ENCODE data around the gene SPOPL.
A peak's percentile ranks its signal among the peaks of the same experiment; 100 is the strongest.

The SPOPL gene

GRCh38 chr2:138486363-138487198 is 15.0 kb upstream of the SPOPL start:
- no peaks in the 10 kb centered on the region for H3K36me3 Mint-ChIP-seq
- H3K27ac Mint-ChIP-seq, result no peak overlapping the region
- H3K9me3 Mint-ChIP-seq, result peaks cover 2% of the 10 kb centered on the region
- no peaks in the 10 kb centered on the region for H3K4me1 Mint-ChIP-seq
- H3K4me3 Mint-ChIP-seq, result no peak overlapping the region
- ATAC-seq, result no peak
- no peak for DNase-seq (ENCODE audit: low spot score in 2 of 2)

GRCh38 chr2:138490673-138491494 is 10.7 kb upstream of the SPOPL start:
- Mint-ChIP-seq H3K27ac (no peak overlapping the region), H3K4me3 (no peak overlapping the region), H3K9me3 (no peaks in the 10 kb centered on the region), H3K36me3 (no peaks in the 10 kb centered on the region), H3K4me1 (no peaks in the 10 kb centered on the region)
- ATAC-seq (no peak), DNase-seq (ENCODE audit: low spot score in 2 of 2) (no peak)

- Mint-ChIP-seq H3K9me3 (no peaks in the 10 kb centered on the region), H3K4me3 (no peak overlapping the region), H3K27ac (no peak overlapping the region), H3K36me3 (no peaks in the 10 kb centered on the region), H3K4me1 (no peaks in the 10 kb centered on the region)
- DNase-seq (ENCODE audit: low spot score in 2 of 2) (no peak), ATAC-seq (no peak)
Observed at GRCh38 chr2:138491495-138491862, 10.1 kb upstream of the SPOPL start.

GRCh38 chr2:138492160-138492559 is 9.4 kb upstream of the SPOPL start:
- H3K9me3 Mint-ChIP-seq, result no peaks in the 10 kb centered on the region
- ATAC-seq (no peak), DNase-seq (ENCODE audit: low spot score in 2 of 2) (no peak)
- no peak overlapping the region for H3K4me3 Mint-ChIP-seq
- no peak overlapping the region for H3K27ac Mint-ChIP-seq
- no peaks in the 10 kb centered on the region for H3K4me1 Mint-ChIP-seq
- H3K36me3 Mint-ChIP-seq, result no peaks in the 10 kb centered on the region

GRCh38 chr2:138493334-138493733 is 8.2 kb upstream of the SPOPL start:
- Mint-ChIP-seq H3K27ac (no peak overlapping the region), H3K4me1 (no peaks in the 10 kb centered on the region), H3K4me3 (no peak overlapping the region), H3K9me3 (no peaks in the 10 kb centered on the region), H3K36me3 (no peaks in the 10 kb centered on the region)
- ATAC-seq (no peak), DNase-seq (ENCODE audit: low spot score in 2 of 2) (no peak)

GRCh38 chr2:138494265-138494966 is 7.2 kb upstream of the SPOPL start:
- ATAC-seq (no peak), DNase-seq (ENCODE audit: low spot score in 2 of 2) (no peak)
- H3K27ac Mint-ChIP-seq, result no peak overlapping the region
- H3K4me1 Mint-ChIP-seq, result no peaks in the 10 kb centered on the region
- H3K36me3 Mint-ChIP-seq, result no peaks in the 10 kb centered on the region
- H3K9me3 Mint-ChIP-seq, result no peaks in the 10 kb centered on the region
- no peak overlapping the region for H3K4me3 Mint-ChIP-seq

- Mint-ChIP-seq H3K27ac (no peak overlapping the region), H3K4me3 (no peak overlapping the region), H3K9me3 (no peaks in the 10 kb centered on the region), H3K4me1 (no peaks in the 10 kb centered on the region), H3K36me3 (peaks cover 1% of the 10 kb centered on the region)
- ATAC-seq, result no peak
- DNase-seq (ENCODE audit: low spot score in 2 of 2), result no peak
Observed at GRCh38 chr2:138495384-138495783, 6.2 kb upstream of the SPOPL start.

- DNase-seq (ENCODE audit: low spot score in 2 of 2), result no peak
- peak; percentile 13 for ATAC-seq
- no peak overlapping the region for H3K4me3 Mint-ChIP-seq
- H3K9me3 Mint-ChIP-seq, result no peaks in the 10 kb centered on the region
- no peak overlapping the region for H3K27ac Mint-ChIP-seq
- peaks cover 5% of the 10 kb centered on the region for H3K36me3 Mint-ChIP-seq
- H3K4me1 Mint-ChIP-seq, result peaks cover 4% of the 10 kb centered on the region
Observed at GRCh38 chr2:138496096-138496651, 5.4 kb upstream of the SPOPL start.

- no peak for DNase-seq (ENCODE audit: low spot score in 2 of 2)
- Mint-ChIP-seq H3K9me3 (no peaks in the 10 kb centered on the region), H3K4me3 (no peak overlapping the region), H3K4me1 (peaks cover 9% of the 10 kb centered on the region), H3K27ac (no peak overlapping the region), H3K36me3 (peaks cover 8% of the 10 kb centered on the region)
- no peak for ATAC-seq
Observed at GRCh38 chr2:138497294-138497693, 4.3 kb upstream of the SPOPL start.

- H3K27ac Mint-ChIP-seq, result no peak overlapping the region
- peaks cover 16% of the 10 kb centered on the region for H3K36me3 Mint-ChIP-seq
- ATAC-seq (no peak), DNase-seq (ENCODE audit: low spot score in 2 of 2) (no peak)
- H3K4me3 Mint-ChIP-seq, result peak overlapping the region; percentile 94
- H3K4me1 Mint-ChIP-seq, result peaks cover 24% of the 10 kb centered on the region
- H3K9me3 Mint-ChIP-seq, result no peaks in the 10 kb centered on the region
Observed at GRCh38 chr2:138499684-138500083, 1.9 kb upstream of the SPOPL start.

- DNase-seq (ENCODE audit: low spot score in 2 of 2) (no peak), ATAC-seq (no peak)
Observed at GRCh38 chr2:138500592-138501424, 762 bp upstream of the SPOPL start.

GRCh38 chr2:138502255-138503086 is 901 bp downstream of the SPOPL start:
- Mint-ChIP-seq H3K9me3 (no peaks in the 10 kb centered on the region), H3K27ac (peak overlapping the region; percentile 97), H3K4me1 (peaks cover 44% of the 10 kb centered on the region), H3K36me3 (peaks cover 16% of the 10 kb centered on the region), H3K4me3 (peak overlapping the region; percentile 94)
- ATAC-seq (no peak), DNase-seq (ENCODE audit: low spot score in 2 of 2) (peak in 1 of 2 donors; percentile 72)

More at GRCh38 chr2:138500592-138501424, 762 bp upstream of the SPOPL start:
- peak overlapping the region; percentile 94 for H3K4me3 Mint-ChIP-seq
- H3K9me3 Mint-ChIP-seq, result no peaks in the 10 kb centered on the region
- H3K36me3 Mint-ChIP-seq, result peaks cover 16% of the 10 kb centered on the region
- peaks cover 28% of the 10 kb centered on the region for H3K4me1 Mint-ChIP-seq
- H3K27ac Mint-ChIP-seq, result peak overlapping the region; percentile 90

GRCh38 chr2:138503087-138503442 is 1.5 kb downstream of the SPOPL start:
- peaks cover 46% of the 10 kb centered on the region for H3K4me1 Mint-ChIP-seq
- H3K27ac Mint-ChIP-seq, result peak overlapping the region; percentile 97
- peak overlapping the region; percentile 94 for H3K4me3 Mint-ChIP-seq
- no peaks in the 10 kb centered on the region for H3K9me3 Mint-ChIP-seq
- DNase-seq (ENCODE audit: low spot score in 2 of 2), result no peak
- H3K36me3 Mint-ChIP-seq, result peaks cover 16% of the 10 kb centered on the region
- peak; percentile 79 for ATAC-seq

GRCh38 chr2:138503652-138504051 is 2.1 kb downstream of the SPOPL start:
- DNase-seq (ENCODE audit: low spot score in 2 of 2), result no peak
- peak; percentile 17 for ATAC-seq
- Mint-ChIP-seq H3K27ac (peak overlapping the region; percentile 97), H3K9me3 (no peaks in the 10 kb centered on the region), H3K36me3 (peaks cover 16% of the 10 kb centered on the region), H3K4me1 (peaks cover 46% of the 10 kb centered on the region), H3K4me3 (peak overlapping the region; percentile 94)

Measured in stimulated activated effector memory CD8-positive, alpha-beta T cell treated with anti-CD3 and anti-CD28 coated beads, Interleukin-12 subunit alpha, Interleukin-12 subunit beta, amount 100 ng/mL, for 72 hours (primary cell).